NOMO-1 treated with DMSO at 0.1 percent for 48 hours (cell line): Measurements from ENCODE around the gene IGF1R.

ENCODE experiments used
- DNase-seq: peaks from one replicate; lab custom pipeline; 2025; ENCODE audit not compliant: unreplicated experiment; lab: John Stamatoyannopoulos, UW

IGF1R gene

DNA sequence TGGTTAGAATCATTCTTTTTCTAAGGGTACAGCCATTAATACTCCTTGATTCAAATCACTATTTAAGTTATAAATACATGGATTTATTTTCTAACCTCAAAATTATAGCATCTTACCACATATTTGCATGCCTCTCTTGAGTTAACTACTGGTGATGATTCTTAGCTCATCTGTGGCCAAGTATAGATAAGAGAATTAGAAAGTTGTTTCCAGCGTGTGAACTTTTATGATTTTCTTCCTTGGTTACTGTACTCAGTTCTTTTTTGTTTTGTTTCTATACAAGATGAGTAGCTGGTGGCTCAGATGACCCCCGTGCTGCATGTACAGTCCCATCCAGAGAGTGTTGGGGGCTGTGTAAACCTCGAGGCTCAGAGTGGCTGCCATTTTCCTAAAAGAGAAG, 124.6 kb downstream of the IGF1R start:
- DNase-seq: no peak

DNA sequence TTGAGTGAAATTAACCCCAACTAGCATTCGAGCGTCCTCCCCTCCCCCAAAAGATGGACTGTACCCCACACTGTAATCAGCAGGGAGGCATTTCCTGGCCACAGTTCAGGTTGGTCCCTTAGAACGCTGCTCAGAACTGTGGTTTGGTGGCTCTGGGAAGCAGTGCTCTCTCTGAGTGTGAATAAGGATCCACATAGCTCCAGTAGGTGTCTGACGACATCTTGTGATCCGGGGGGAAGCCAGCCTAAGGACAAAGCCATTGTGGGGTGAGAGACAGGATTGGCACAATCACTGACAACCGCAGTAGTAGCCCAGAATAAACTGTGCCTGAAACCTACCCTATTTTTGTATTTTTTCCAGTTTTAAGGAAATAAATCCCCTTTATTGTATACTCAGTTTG, 125.3 kb downstream of the IGF1R start:
- DNase-seq: no peak

DNA sequence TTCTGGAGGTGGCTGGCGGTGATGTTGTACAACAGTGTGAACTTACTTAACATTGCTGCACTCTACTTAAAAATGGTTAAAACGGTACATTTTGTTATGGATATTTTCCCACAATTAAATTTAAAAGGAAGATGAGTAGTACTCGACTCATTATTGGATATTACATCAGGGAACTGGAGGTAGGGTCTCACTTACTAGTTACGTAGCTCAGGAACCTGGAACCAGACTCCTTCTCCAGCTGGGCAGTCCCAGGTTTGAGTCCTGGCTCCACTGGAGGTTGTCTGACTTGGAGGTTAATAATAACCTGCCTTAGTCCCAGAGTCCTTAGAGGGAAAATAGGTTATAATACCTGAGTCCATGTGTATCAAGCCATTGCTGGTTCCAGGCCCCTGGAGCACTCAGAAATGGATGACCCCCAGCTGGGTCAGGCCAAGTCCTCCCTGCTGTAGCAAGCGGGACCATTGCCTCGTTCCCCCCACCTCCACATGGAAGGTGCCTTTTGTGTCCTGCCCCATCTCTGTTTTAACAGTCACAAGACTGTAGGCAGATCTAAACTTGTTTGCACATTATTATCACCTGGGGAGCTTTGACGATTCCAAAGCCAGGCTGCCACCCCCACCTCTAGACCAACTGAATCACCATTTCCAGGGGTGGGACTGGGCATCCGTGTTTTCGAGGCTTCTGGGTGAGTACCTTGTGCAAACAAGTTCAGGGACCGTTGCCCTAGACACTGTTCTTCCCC, 126.6 kb downstream of the IGF1R start:
- no peak for DNase-seq

DNA sequence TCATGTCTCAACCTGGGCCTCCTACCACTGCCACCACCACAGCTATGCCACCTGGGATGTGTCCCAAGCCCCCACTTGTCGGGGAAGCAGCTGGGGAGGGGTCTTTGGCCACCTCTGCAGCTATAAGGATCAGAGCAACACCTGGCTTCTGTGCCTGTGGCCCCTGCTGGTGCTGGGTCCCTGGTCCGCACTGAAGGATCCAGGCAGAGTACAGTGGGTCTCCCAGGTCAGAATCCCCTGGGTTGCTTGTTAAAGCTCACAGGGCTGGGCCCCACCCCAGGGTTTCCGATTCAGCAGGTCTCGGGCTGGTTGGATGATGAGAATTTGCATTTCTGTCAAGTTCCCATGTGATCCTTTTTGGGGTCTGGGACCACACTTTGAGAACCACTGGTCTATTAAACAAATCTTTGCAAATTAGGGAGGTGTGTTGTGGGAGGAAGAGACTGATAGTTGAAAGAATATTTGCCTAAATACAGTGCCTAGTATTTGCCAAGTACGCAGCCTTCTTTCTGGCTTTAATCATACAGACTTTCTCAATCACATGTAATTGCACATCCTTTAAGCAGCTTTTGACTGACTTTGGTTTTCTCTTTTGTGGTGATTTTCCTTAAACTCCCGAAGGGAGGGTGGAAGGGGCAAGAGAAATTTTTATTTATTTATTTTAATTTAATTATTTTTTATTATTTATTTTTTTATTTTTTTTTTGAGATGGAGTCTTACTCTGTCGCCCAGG, 127.3 kb downstream of the IGF1R start:
- DNase-seq: no peak

GRCh38 chr15:98776607-98777281, 128.4 kb downstream of the IGF1R start:
- DNase-seq: no peak

DNA sequence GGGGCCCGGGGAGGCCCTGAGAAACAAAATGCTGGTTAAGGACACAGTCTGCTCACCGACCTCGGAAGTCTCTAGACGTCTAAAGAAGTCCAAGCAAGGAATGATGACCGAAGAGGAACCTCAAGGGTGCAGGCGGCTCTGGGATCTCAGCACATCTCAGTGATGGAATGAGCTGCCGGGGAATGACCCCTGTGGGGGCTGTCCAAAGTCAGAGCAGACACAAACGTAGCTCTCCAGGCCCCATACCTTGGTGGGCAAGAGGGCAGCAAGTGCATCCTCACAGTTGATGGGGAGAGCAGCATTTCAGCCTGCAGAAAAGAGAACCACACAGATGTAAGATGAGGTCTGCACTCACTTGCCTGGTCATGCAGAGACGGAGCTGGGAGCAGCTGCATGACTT, 129.1 kb downstream of the IGF1R start:
- no peak for DNase-seq

- no peak for DNase-seq
Measured at GRCh38 chr15:98778263-98778959, 130.1 kb downstream of the IGF1R start.

DNA sequence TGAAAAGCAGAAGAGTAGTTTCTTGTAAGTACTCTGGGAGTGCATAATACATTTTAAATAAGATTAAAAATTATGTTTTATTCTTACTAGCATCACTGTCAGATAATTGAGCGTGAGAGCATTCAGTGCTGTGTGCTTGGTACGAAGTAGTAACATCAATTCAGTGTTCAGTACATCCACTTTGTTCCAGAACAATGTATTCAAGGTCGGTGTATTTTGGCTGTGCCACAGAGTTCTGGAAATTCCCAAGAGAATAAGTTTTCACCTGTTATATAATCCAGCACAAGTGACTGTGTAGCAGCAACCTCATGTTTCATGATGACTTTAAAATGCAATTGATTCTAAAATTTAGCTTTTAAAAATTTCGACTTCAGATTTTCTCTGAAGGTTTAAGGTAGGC, 130.6 kb downstream of the IGF1R start:
- DNase-seq: no peak

DNA sequence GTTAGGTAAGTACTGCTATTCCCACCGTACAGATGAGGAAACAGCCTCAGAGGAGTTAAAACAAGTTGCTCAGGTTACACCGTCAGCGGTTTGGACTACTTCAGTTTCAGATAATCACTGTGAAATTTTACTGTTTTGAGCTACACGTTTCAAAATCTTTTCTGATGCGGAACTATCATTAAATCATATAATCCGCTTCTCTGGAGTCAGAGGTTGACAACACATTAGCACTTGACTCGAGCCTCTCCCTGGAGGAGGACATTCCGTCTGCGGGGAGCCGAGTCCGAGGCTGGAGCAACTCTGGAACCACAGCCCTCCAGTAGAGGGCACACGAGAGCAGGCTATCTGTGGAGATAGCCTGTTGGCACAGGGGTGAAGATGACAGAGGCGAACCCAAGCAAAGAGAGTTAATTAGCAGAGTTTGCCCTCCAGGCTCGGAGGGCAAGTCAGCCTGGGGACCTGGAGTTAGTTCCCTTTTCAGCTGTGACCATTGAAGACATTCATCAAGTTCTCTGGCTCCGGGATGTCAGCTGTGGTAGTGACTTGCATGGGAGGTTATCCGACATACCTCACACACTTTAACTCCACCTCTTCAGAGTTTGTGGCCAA, 131.2 kb downstream of the IGF1R start:
- DNase-seq: peak; percentile 97

DNA sequence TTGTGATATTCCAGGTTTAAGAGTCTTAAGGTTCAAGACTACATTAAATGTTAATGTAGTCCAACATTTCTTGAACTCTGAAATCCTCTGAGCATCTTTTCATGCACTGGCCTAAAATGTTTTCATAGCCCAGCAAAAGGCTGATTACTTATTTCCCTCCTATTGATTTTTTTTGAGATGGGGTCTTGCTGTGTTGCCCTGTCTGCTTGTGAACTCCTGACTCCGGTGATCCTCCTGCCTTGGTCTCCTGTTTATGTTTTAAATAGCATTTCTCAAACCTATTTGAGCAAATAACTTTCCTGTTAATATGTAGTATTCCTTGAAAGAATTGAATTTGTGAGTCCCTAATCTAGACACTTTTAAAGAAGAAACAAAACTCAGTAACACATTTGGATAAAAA, 133.5 kb downstream of the IGF1R start:
- DNase-seq: no peak

GRCh38 chr15:98782801-98783200, 134.5 kb downstream of the IGF1R start:
- DNase-seq: peak; percentile 11

- no peak for DNase-seq
Measured at GRCh38 chr15:98785431-98785806, 137.1 kb downstream of the IGF1R start.

DNA sequence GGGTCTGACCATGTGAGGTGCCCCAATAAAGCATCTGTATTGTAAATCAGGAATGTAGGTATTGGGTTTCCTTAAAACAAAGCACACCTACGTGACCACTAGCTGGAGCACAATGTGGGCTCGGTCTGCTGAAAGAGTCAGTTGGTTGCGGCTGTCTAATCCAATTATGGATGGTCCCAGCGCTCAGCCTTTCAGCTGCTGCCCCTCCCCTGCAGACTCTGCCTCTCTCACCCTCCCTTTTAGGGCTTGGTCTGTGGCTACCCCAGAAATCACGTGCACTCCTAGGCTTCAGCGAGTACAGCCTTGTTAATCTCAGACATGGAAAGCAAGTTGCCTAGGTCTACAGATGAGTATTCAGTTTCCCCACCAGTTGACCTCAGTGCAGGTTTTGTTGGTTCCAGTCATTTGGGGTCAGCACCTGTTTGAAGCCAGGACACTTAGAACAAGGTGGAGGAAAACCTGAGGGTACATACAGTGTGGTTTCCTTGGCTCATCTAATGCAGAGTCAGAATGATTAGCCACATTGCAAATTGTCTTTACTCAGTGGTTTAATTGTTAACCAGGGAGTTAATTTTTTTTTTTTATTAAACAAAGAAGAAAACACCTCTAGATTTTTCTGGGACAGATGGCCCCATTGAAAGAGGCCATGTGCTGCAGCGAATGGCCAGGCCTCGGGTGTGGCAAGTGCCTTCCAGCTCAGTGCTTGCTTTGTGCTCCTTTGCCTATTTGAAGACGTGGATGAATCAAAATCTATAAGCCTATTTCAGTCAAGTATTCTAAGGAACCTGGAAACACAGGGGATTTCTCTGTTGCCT, 137.7 kb downstream of the IGF1R start:
- DNase-seq: no peak

DNA sequence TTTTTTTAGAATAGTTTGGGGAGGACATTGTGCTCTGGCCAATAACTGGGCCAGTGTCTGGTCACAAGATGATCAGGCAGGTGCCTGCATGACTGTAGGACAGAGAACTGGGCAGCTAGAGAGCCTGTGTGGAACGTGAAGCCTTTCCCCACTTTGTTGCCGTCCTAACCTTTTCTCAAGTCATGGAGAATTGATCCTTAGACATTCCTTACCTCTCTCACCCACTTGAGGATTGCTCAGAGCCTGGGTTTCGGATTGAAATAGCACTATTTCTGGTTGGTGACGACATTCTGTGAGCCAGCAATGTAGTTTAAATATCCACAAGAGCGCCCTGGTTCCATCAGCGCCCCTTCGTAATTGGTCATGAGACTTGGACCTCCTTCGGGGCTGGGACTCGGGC, 138.4 kb downstream of the IGF1R start:
- no peak for DNase-seq

GRCh38 chr15:98787194-98787593, 138.9 kb downstream of the IGF1R start:
- DNase-seq: no peak

GRCh38 chr15:98787936-98788757, 139.8 kb downstream of the IGF1R start:
- DNase-seq: peak; percentile 74

GRCh38 chr15:98789020-98789419, 140.7 kb downstream of the IGF1R start:
- DNase-seq: no peak

GRCh38 chr15:98790270-98790669, 141.9 kb downstream of the IGF1R start:
- DNase-seq: no peak

DNA sequence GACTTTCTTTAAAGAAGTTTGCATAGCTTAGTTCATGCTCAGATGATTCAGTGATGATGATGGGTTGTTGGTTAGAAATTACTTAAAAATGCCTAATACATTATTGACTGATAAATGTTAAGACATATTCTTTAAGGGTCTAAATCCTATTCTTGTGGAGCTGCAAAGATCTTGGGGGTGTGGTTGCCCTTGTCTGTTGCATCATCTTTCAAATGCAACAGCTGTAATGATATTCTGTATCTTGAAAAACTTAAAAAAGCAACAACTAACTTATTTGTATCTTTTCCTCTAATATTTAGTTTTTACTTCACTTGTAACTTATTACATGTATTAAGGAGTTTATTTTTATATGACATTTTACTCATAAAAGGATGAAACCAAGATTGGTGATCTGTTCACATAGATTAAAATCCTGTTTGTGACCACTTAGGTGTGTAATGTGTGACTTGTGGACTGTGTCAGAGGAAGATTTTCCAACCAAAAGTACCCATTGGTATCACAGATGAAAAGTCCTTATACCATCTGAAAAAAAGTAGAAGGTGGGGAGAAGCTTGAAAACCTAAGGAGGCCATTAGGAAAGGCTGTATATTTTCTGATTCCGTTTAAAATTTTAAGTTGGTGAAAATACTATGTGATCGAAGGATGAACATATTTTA, 142.8 kb downstream of the IGF1R start:
- DNase-seq: no peak
